ENCODE data around the gene NR6A1.

The NR6A1 gene

GRCh38 chr9:124526174-124526573, 244.9 kb downstream of the NR6A1 start:
- H2AFZ ChIP-seq, result no peak overlapping the region

GRCh38 chr9:124522121-124523098, 248.7 kb downstream of the NR6A1 start:
- H2AFZ ChIP-seq, result no peak overlapping the region
- no peaks in the 10 kb centered on the region for H3K27me3 ChIP-seq (ENCODE audit: control insufficient read depth, insufficient read depth, low read length)
- TF ChIP-seq CTCF (IDR thresholded peaks at IDR 0.05), result no peak
- H3K4me2 ChIP-seq (ENCODE audit: low read length), result no peak overlapping the region
- H3K27ac ChIP-seq, result no peak overlapping the region
- no peak overlapping the region for H3K4me3 ChIP-seq (ENCODE audit: low read depth, low read length)
- H3K4me1 ChIP-seq, result no peaks in the 10 kb centered on the region
- H3K9ac ChIP-seq, result no peak overlapping the region
- no peaks in the 10 kb centered on the region for H3K79me2 ChIP-seq
- no peaks in the 10 kb centered on the region for H3K9me3 ChIP-seq (ENCODE audit: control insufficient read depth, low read length)
- no peaks in the 10 kb centered on the region for H3K36me3 ChIP-seq (ENCODE audit: control insufficient read depth, insufficient read depth, low read length)

More at GRCh38 chr9:124526174-124526573, 244.9 kb downstream of the NR6A1 start:
- Histone ChIP-seq H3K27me3 (ENCODE audit: control insufficient read depth, insufficient read depth, low read length) (no peaks in the 10 kb centered on the region), H3K4me2 (ENCODE audit: low read length) (no peak overlapping the region), H3K27ac (no peak overlapping the region), H3K4me3 (ENCODE audit: low read depth, low read length) (no peak overlapping the region), H3K4me1 (no peaks in the 10 kb centered on the region), H3K36me3 (ENCODE audit: control insufficient read depth, insufficient read depth, low read length) (no peaks in the 10 kb centered on the region), H3K9ac (no peak overlapping the region), H3K79me2 (no peaks in the 10 kb centered on the region), H3K9me3 (ENCODE audit: control insufficient read depth, low read length) (no peaks in the 10 kb centered on the region)
- TF ChIP-seq CTCF (IDR thresholded peaks at IDR 0.05), result no peak

GRCh38 chr9:124521142-124521541, 250.0 kb downstream of the NR6A1 start:
- no peaks in the 10 kb centered on the region for H3K27me3 ChIP-seq (ENCODE audit: control insufficient read depth, insufficient read depth, low read length)
- no peak overlapping the region for H3K9ac ChIP-seq
- TF ChIP-seq CTCF (IDR thresholded peaks at IDR 0.05), result no peak
- no peak overlapping the region for H3K4me3 ChIP-seq (ENCODE audit: low read depth, low read length)
- no peaks in the 10 kb centered on the region for H3K36me3 ChIP-seq (ENCODE audit: control insufficient read depth, insufficient read depth, low read length)
- H3K4me1 ChIP-seq, result no peaks in the 10 kb centered on the region
- no peak overlapping the region for H3K4me2 ChIP-seq (ENCODE audit: low read length)
- no peak overlapping the region for H3K27ac ChIP-seq
- no peak overlapping the region for H2AFZ ChIP-seq
- no peaks in the 10 kb centered on the region for H3K79me2 ChIP-seq
- H3K9me3 ChIP-seq (ENCODE audit: control insufficient read depth, low read length), result no peaks in the 10 kb centered on the region

GRCh38 chr9:124520206-124520596, 250.9 kb downstream of the NR6A1 start:
- Histone ChIP-seq H3K36me3 (ENCODE audit: control insufficient read depth, insufficient read depth, low read length) (no peaks in the 10 kb centered on the region), H3K79me2 (no peaks in the 10 kb centered on the region), H3K4me3 (ENCODE audit: low read depth, low read length) (no peak overlapping the region), H3K4me1 (no peaks in the 10 kb centered on the region), H3K4me2 (ENCODE audit: low read length) (no peak overlapping the region), H2AFZ (no peak overlapping the region), H3K27ac (no peak overlapping the region), H3K9ac (no peak overlapping the region), H3K27me3 (ENCODE audit: control insufficient read depth, insufficient read depth, low read length) (no peaks in the 10 kb centered on the region), H3K9me3 (ENCODE audit: control insufficient read depth, low read length) (no peaks in the 10 kb centered on the region)
- no peak for TF ChIP-seq CTCF (IDR thresholded peaks at IDR 0.05)

Measured in parathyroid adenoma (tissue), 2 donors.